ENCODE results near the gene PRMT3.

The PRMT3 gene

GRCh38 chr11:20489948-20490347 is 102.4 kb downstream of the PRMT3 start:
- TF ChIP-seq CTCF (IDR thresholded peaks at IDR 0.05; ENCODE audit: low read depth, low read length): no peak
- no peak overlapping the region for H3K4me3 ChIP-seq (ENCODE audit: low read depth, low read length)

GRCh38 chr11:20493340-20493739 is 105.8 kb downstream of the PRMT3 start:
- no peak for TF ChIP-seq CTCF (IDR thresholded peaks at IDR 0.05; ENCODE audit: low read depth, low read length)
- H3K4me3 ChIP-seq (ENCODE audit: low read depth, low read length): no peak overlapping the region

- no peak overlapping the region for H3K4me3 ChIP-seq (ENCODE audit: low read depth, low read length)
- no peak for TF ChIP-seq CTCF (IDR thresholded peaks at IDR 0.05; ENCODE audit: low read depth, low read length)
Observed at GRCh38 chr11:20497124-20497792, 109.7 kb downstream of the PRMT3 start.

GRCh38 chr11:20501252-20501651 is 113.7 kb downstream of the PRMT3 start:
- no peak overlapping the region for H3K4me3 ChIP-seq (ENCODE audit: low read depth, low read length)
- TF ChIP-seq CTCF (IDR thresholded peaks at IDR 0.05; ENCODE audit: low read depth, low read length): no peak

GRCh38 chr11:20501971-20502370 is 114.5 kb downstream of the PRMT3 start:
- no peak for TF ChIP-seq CTCF (IDR thresholded peaks at IDR 0.05; ENCODE audit: low read depth, low read length)
- no peak overlapping the region for H3K4me3 ChIP-seq (ENCODE audit: low read depth, low read length)

- TF ChIP-seq CTCF (IDR thresholded peaks at IDR 0.05; ENCODE audit: low read depth, low read length): no peak
- H3K4me3 ChIP-seq (ENCODE audit: low read depth, low read length): no peak overlapping the region
Observed at GRCh38 chr11:20511982-20512381, 124.5 kb downstream of the PRMT3 start.

- H3K4me3 ChIP-seq (ENCODE audit: low read depth, low read length): no peak overlapping the region
- TF ChIP-seq CTCF (IDR thresholded peaks at IDR 0.05; ENCODE audit: low read depth, low read length): no peak
Observed at GRCh38 chr11:20512869-20513268, 125.4 kb downstream of the PRMT3 start.

Measured in WI38 (cell line).